ENCODE measurements around the gene DSCAM. TPM values are rescaled to one million over a fixed set of nuclear protein-coding genes. Genes with fewer than 3 reads are reported as not detected.

Gene DSCAM
- polyA plus RNA-seq, 1 experiment = 0.10 TPM

DNA sequence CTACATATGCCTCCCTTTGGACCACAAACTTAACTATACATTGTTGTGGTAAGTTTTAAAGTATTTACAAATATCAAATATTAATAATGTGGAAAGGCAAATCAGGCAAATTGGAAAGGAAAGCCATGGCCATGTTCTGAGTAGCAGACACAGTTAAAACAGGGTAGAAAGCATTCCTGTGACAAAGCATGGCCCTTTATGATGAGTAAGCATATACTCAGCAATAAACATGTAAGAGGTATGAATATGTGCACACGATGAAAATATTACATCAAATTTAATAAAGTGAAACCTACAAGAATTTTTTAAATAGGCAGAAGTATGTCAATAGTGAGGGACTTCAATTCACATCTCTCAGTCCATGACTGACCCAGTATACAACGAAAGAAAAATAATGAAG lies 389.2 kb downstream of the DSCAM start:
- H3K27me3 ChIP-seq (ENCODE audit: control insufficient read depth, insufficient read depth, low read length) = no peaks in the 10 kb centered on the region
- ChIA-PET CTCF (no interaction called here), POLR2A (no interaction called here)
- TF ChIP-seq, protein P1, sequence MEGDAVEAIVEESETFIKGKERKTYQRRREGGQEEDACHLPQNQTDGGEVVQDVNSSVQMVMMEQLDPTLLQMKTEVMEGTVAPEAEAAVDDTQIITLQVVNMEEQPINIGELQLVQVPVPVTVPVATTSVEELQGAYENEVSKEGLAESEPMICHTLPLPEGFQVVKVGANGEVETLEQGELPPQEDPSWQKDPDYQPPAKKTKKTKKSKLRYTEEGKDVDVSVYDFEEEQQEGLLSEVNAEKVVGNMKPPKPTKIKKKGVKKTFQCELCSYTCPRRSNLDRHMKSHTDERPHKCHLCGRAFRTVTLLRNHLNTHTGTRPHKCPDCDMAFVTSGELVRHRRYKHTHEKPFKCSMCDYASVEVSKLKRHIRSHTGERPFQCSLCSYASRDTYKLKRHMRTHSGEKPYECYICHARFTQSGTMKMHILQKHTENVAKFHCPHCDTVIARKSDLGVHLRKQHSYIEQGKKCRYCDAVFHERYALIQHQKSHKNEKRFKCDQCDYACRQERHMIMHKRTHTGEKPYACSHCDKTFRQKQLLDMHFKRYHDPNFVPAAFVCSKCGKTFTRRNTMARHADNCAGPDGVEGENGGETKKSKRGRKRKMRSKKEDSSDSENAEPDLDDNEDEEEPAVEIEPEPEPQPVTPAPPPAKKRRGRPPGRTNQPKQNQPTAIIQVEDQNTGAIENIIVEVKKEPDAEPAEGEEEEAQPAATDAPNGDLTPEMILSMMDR (IDR thresholded peaks at IDR 0.05; ENCODE audit: insufficient read depth, low read depth, low read length) = no peak
- no peaks in the 10 kb centered on the region for H3K36me3 ChIP-seq (ENCODE audit: control insufficient read depth, insufficient read depth, low read length)
- no peak for DNase-seq (ENCODE audit: low read depth)
- no peak overlapping the region for H3K4me3 ChIP-seq (ENCODE audit: low read depth, low read length)

DNA sequence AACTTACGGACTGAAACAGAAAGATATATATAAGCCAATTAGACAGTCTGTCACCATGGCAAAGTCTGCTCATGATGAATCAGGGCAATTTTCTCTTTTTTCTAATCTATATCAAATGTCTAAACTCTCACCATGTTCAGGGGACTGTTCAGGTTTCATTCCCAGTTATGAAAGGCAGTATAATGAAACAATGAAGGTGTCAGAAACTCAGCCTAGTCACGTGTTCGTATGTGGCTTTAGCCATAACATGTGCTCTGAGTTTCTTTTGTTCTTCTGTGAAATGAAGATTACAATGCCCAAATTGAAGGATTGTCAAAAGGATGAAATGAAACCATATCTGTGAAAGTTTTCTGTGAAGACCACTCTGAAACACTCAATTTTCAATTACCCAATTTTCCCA lies 392.9 kb downstream of the DSCAM start:
- Histone ChIP-seq H3K36me3 (ENCODE audit: control insufficient read depth, insufficient read depth, low read length) (no peaks in the 10 kb centered on the region), H3K4me3 (ENCODE audit: low read depth, low read length) (no peak overlapping the region), H3K27me3 (ENCODE audit: control insufficient read depth, insufficient read depth, low read length) (no peaks in the 10 kb centered on the region)
- TF ChIP-seq, protein P1 (IDR thresholded peaks at IDR 0.05; ENCODE audit: insufficient read depth, low read depth, low read length) = no peak
- CTCF ChIA-PET = no interaction called here
- DNase-seq (ENCODE audit: low read depth) = no peak
- POLR2A ChIA-PET = no interaction called here

DNA sequence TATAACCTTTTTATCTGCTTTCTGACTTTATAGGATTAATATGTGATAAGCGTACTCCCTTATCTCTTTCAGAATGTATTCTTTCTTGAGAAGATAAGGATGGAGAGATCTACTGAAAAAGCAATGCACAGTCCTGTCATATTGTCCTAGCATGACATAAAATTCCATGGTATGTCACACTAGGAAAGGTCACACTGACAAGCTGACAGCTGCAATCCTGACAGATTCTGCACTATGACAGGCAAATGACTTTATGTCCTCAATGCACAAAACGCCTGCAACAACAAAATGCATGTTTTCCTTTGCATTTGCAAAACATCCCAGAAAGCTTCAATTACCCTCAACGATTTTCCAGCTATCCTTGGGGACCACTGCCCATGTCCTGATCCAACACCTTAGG lies 393.8 kb downstream of the DSCAM start:
- H3K36me3 ChIP-seq (ENCODE audit: control insufficient read depth, insufficient read depth, low read length) = no peaks in the 10 kb centered on the region
- ChIA-PET CTCF (no interaction called here), POLR2A (no interaction called here)
- no peak for DNase-seq (ENCODE audit: low read depth)
- no peak overlapping the region for H3K4me3 ChIP-seq (ENCODE audit: low read depth, low read length)
- H3K27me3 ChIP-seq (ENCODE audit: control insufficient read depth, insufficient read depth, low read length) = no peaks in the 10 kb centered on the region
- TF ChIP-seq, protein P1 (IDR thresholded peaks at IDR 0.05; ENCODE audit: insufficient read depth, low read depth, low read length) = no peak

DNA sequence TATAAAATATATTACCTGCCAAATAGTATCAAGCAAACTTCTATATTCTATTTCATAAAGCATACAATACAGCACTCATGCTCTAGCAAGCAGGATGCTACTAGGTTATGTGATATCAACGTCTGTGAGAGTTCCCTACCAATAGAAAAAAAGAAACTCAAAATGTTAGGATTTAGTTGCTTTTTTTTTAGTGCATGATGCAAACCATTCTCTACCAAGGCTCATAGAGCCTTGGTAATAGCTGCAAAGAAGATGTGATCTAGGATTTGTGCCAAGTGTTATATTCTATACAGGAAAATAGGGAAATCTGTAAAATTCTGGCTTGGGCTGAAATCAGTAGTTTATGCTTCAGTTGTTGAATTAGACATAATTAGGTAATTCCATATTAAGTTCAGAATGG lies 394.4 kb downstream of the DSCAM start:
- TF ChIP-seq, protein P1 (IDR thresholded peaks at IDR 0.05; ENCODE audit: insufficient read depth, low read depth, low read length) = no peak
- H3K36me3 ChIP-seq (ENCODE audit: control insufficient read depth, insufficient read depth, low read length) = no peaks in the 10 kb centered on the region
- POLR2A ChIA-PET = no interaction called here
- CTCF ChIA-PET = no interaction called here
- H3K4me3 ChIP-seq (ENCODE audit: low read depth, low read length) = no peak overlapping the region
- no peaks in the 10 kb centered on the region for H3K27me3 ChIP-seq (ENCODE audit: control insufficient read depth, insufficient read depth, low read length)
- no peak for DNase-seq (ENCODE audit: low read depth)

DNA sequence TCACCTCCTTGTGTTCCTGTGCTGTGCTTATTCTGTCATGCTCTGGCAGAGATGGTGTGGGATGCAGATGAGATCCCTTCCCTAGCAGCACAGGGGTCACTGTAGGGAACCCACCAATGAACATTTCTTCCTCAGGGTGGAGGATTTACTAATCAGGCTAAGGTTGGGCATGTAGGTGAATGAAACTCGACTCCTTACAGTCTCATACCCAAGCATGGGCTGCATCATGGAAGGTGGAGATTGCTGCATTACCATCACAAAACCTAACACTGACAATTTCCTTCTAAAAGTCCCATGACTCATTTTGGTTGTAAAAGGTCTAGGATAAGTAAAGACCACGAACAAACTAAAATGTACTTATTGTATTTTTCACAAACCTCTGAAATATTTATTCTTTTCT lies 399.9 kb downstream of the DSCAM start:
- ChIA-PET CTCF (no interaction called here), POLR2A (no interaction called here)
- Histone ChIP-seq H3K27me3 (ENCODE audit: control insufficient read depth, insufficient read depth, low read length) (no peaks in the 10 kb centered on the region), H3K4me3 (ENCODE audit: low read depth, low read length) (no peak overlapping the region), H3K36me3 (ENCODE audit: control insufficient read depth, insufficient read depth, low read length) (no peaks in the 10 kb centered on the region)
- TF ChIP-seq, protein P1 (IDR thresholded peaks at IDR 0.05; ENCODE audit: insufficient read depth, low read depth, low read length) = no peak
- DNase-seq (ENCODE audit: low read depth) = no peak
